Measurements from ENCODE around the gene CEACAM20.
"Not testable (repeated sequence)": the region's sequence is repeated elsewhere in the genome, so short reads cannot be mapped to it uniquely, and the experiment has no call there.

The CEACAM20 gene

DNA sequence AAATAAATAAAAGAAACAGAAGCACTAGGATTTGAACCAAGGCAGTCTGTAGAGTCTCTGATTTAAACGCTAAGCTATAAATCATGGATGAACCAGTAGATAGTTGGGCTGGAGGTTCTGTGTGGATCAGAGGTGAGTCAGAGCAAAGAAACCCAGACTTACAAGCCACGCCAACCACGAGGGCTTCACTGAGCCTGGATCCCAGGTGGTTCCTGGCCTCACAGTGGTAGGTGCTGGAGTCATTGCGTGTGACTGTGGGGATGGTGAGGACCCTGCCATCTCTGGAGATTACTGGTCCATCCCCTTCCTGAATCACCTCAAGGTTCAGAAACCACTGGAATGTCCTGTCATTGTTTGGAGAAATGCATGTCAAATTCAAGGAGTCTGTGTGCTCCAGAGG is 19.3 kb upstream of the CEACAM20 start:
- ATAC-seq (no peak), DNase-seq (no peak)

- no peak for ATAC-seq
These were observed 14.6 kb upstream of the CEACAM20 start for GRCh38 chr19:44544031-44544430.

GRCh38 chr19:44542671-44543070 is 13.2 kb upstream of the CEACAM20 start:
- ATAC-seq (no peak), DNase-seq (no peak)

More at GRCh38 chr19:44544031-44544430, 14.6 kb upstream of the CEACAM20 start:
- no peak for DNase-seq

DNA sequence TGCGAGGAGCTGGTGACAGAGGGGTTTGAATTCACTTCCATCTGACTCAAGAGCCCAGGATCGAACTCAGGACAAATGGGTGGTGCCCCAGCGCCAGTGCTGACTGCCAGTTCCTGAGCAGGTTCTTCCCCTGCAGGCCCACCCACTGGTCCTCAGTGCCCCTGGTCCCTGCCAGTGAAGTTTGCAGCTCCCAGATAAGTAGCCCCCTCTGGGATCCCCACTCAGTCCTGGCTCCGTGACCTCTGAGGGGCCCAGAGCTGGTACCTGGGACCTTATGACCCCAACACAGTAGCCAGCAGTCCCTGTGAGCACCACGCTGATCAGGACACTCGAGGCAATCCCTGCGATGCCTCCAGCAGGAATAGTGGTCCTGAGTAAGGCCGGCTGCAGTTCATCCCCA is 11.3 kb upstream of the CEACAM20 start:
- ATAC-seq (no peak), DNase-seq (no peak)

GRCh38 chr19:44539991-44540390 is 10.5 kb upstream of the CEACAM20 start:
- DNase-seq (no peak), ATAC-seq (no peak)

DNA sequence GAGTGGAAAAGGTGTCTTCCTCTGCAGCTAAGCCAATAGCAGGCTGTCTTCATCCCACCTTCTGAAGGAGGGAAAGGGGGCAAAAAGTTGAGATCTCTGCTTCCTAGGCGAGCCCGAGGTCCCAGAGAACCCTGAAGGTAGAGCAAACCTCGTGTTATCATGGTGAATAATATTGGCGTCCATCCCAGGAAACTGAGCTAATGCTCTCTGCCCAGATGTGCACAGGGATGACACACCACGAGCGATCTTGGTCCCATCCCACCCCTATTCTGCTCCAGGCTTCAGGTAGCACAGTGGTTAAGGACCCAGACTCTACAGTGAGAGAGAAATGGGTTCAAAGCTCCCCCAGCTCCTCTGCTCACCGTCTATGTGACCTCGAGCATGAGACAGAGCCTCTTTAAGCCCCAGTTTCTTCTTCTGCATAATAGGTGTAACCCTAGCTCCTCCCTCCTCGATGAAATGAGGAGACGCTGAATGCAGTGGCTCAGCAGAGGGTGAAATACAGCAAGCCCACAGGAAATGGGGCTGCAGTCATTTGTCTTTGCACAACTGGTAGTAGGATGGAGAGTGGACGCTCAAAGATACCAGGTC is 9.9 kb upstream of the CEACAM20 start:
- ATAC-seq (no peak), DNase-seq (no peak)

GRCh38 chr19:44535361-44535760 is 5.9 kb upstream of the CEACAM20 start:
- DNase-seq, ATAC-seq: not testable (repeated sequence)

GRCh38 chr19:44532819-44533218 is 3.3 kb upstream of the CEACAM20 start:
- DNase-seq (no peak), ATAC-seq (no peak)

DNA sequence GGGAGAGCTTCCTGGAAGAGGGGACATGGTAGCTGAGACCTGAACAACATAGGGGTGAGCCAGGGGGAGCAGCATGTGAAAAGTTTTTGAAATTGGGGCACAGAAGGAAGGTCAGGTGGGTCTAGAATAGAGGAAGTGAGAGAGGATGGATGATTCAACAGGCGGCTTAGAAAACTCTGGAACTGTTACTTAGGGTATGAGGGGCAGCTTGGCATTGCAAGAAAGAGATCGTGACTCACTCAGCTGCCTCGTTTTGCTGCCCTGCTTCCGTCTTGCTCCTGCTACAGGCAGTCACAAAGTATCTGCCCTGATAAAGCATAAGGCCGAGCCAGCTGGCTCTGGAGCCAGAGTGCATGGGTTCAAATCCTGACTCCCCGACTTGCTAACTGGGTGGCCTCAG is 1.3 kb upstream of the CEACAM20 start:
- no peak for DNase-seq
- ATAC-seq, result no peak

GRCh38 chr19:44527554-44527953 is 1.9 kb downstream of the CEACAM20 start:
- ATAC-seq, result no peak
- DNase-seq, result no peak

- DNase-seq (no peak), ATAC-seq (no peak)
These were observed 3.6 kb downstream of the CEACAM20 start for GRCh38 chr19:44525721-44526430.

- DNase-seq (no peak), ATAC-seq (no peak)
These were observed 8.1 kb downstream of the CEACAM20 start for GRCh38 chr19:44521370-44521769.

DNA sequence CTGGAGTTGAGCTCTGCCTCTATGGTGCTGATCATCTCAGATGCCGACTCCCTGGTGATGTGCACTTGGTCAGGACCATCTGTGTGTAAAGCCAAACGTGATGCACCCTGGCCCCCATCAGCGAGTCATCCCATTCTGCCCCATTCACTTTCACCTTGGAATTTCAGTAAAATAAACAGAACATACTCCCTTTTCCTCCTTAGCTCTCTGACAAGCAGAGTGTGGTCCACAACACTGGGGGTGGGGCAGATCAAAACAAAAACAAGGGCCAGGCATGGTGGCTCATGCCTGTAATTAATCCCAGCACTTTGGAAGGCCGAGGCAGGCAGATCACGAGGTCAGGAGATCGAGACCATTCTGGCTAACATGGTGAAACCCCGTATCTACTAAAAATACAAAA is 12.3 kb downstream of the CEACAM20 start:
- no peak for DNase-seq
- no peak for ATAC-seq

DNA sequence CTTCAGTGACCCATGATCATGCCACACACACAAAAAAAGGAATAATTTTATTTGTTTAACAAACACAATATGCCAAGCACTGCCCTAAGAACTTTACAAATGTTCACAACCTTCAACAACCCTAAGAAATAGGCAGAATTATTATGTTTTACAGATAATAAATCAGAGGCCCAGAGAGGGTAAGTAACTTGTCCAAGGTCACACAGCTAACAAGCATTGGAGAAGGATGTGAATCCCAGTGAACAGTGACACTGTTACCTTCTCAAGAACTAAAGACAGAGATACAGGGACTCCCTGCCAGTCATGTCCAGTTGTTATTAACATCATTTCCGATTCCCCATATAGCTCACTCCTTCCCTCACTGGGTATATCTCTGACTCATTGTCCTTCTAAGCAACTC is 13.6 kb downstream of the CEACAM20 start:
- ATAC-seq, result no peak
- DNase-seq, result no peak

DNA sequence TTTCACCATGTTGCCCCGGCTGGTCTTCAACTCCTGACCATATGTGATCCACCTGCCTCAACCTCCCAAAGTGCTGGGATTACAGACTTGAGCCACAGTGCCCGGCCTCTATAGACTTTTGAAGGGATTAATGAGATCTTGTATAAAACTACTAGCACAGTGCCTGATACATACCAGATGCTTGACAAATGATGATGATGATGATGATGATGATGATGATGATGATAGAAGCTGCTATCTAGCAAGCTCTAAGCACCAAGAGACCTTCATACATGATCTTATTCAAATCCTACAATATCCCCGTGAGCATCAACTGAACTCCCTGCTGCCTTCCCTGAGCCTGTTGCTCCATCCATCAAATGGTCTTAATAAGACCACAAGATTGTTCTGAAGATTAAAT is 14.4 kb downstream of the CEACAM20 start:
- DNase-seq (no peak), ATAC-seq (no peak)

DNA sequence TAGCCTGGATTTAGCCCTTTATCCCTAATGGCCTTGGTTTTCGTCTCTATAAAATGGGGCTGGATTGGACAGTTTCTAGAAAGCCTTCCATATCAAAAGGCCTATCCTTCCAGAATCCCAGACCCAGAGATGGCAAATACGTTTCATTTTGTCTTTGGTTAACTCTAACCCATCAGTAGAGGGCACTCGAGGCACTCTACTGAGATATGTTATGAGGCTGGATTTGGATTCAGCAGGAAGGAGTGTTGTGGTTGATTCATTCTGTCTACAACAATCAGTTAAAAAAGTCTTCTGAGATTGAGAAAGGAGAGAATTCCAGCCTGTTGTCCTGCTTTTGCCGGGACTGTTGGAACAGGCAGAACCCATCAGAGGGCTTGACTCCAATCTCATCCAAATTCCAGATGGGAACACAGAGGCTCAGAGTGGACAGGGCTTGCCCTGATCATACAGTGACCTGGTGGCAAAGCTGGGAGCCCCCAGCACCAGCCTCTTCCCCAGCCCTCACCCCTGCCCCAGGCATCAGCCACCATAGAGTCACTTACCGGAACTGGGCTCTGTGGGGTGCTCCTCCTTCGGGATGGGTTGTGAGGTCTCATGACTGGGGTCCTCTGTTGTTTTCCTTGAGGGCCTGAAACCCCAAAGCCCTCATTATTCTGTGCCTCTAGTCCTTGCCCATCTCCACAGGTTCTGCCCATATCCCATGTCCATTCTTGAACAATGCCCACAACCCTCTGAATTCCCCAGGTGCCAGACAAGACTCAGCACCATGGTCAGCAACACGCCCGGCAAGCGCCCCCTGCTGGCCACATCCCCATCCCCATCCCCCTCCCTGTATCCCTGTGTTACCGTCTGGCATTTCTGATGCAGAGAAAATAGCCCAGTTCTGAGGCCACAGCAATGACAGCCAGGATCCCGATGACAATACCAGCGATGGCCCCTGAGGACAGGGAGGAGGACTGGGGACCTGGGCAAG is 16.9 kb downstream of the CEACAM20 start:
- DNase-seq (peak; percentile 53), ATAC-seq (no peak)

- ATAC-seq (no peak), DNase-seq (no peak)
These were observed 20.0 kb downstream of the CEACAM20 start for GRCh38 chr19:44509478-44509877.

- DNase-seq (peak; percentile 95), ATAC-seq (peak; percentile 89)
These were observed 29.2 kb downstream of the CEACAM20 start, which contains the start of gene ZNF180 for GRCh38 chr19:44499962-44500949. Gene ZNF180 (minus strand): TSS chr19:44500522. CDS start chr19:44497334, 3,188 bp downstream.

- ATAC-seq (no peak), DNase-seq (no peak)
These were observed 29.9 kb downstream of the CEACAM20 start for GRCh38 chr19:44499559-44499958.

DNA sequence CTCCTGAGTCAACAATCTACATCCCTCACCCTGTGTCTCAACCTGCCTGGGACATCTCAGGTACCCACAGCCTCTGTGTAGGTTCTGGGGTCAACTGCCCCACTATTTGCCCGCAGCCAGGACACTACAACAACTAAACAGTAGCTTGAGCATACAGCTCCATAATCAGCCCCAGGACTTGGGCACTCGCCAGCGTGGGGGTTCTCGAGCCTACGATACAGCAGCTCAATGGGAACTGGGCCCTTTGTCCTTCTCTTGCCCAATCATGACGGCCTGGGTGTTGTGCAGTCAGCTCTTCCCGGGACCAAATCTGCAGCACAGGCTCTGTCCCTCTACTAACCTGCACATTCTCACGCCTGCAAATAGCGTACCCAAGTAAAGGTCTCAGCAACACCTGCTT is 30.5 kb downstream of the CEACAM20 start:
- ATAC-seq (no peak), DNase-seq (no peak)

- ATAC-seq (no peak), DNase-seq (no peak)
These were observed 32.8 kb downstream of the CEACAM20 start for GRCh38 chr19:44496711-44497110.
